ENCODE results near the gene TBC1D22A. TPM values are rescaled to one million over a fixed set of nuclear protein-coding genes. Genes with fewer than 3 reads are reported as not detected.

TBC1D22A gene
- total and polyA plus RNA-seq, 2 donors (not counting 3 experiments of a cell fraction or from before 2014, with no cell fraction given), result 26.1 to 32.4 TPM

DNA sequence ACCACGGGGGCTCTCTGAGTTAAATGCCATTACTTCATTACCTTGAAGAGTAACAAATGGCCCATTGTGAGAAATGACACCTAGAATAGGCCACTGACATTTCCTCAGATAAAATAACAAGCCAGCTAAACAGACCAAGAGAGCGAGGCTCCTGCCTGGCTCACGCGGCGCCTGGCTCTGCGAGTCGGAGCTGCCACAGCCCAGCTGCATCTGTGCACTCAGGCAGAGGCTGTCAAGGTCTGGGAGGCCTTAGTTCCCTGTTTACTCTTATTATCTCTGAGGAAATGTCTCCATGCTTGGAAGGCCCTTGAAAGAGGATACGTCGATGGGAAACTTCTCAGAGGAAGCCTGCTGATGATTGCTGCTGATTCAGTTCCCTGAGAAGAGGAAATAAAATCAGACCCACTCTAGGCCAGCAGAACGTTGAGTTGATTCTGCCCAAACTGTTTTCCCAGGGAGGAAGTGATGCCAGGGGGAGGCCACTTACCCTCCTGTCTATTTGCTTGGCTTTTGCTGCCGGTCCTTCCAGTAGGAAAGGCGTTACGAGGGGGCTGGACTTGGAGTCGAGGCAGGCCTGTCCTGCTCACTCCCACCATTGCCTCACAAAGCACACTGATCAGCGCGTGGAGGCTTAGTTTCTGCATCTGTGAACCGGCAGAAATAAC is 208.8 kb downstream of the TBC1D22A start:
- TF ChIP-seq GATA2 (IDR thresholded peaks at IDR 0.05; ENCODE audit: insufficient read depth, insufficient read length, low read depth, low read length) (peak; percentile 74), POLR2A (IDR thresholded peaks at IDR 0.05; ENCODE audit: low read depth, low read length) (no peak), JUN (IDR thresholded peaks at IDR 0.05; ENCODE audit: borderline replicate concordance, insufficient read depth, insufficient read length, low read depth) (peak; percentile 4), FOS (IDR thresholded peaks at IDR 0.05; ENCODE audit: borderline replicate concordance, insufficient read depth, low read length) (peak; percentile 38), POLR2AphosphoS5 (IDR thresholded peaks at IDR 0.05; ENCODE audit: insufficient read depth, low read depth, low read length) (peak; percentile 39), MAX (IDR thresholded peaks at IDR 0.05; ENCODE audit: insufficient read depth, insufficient read length) (no peak), MYC (IDR thresholded peaks at IDR 0.05; ENCODE audit: low read depth, low read length) (no peak)
- TF ChIP-seq, protein P1, sequence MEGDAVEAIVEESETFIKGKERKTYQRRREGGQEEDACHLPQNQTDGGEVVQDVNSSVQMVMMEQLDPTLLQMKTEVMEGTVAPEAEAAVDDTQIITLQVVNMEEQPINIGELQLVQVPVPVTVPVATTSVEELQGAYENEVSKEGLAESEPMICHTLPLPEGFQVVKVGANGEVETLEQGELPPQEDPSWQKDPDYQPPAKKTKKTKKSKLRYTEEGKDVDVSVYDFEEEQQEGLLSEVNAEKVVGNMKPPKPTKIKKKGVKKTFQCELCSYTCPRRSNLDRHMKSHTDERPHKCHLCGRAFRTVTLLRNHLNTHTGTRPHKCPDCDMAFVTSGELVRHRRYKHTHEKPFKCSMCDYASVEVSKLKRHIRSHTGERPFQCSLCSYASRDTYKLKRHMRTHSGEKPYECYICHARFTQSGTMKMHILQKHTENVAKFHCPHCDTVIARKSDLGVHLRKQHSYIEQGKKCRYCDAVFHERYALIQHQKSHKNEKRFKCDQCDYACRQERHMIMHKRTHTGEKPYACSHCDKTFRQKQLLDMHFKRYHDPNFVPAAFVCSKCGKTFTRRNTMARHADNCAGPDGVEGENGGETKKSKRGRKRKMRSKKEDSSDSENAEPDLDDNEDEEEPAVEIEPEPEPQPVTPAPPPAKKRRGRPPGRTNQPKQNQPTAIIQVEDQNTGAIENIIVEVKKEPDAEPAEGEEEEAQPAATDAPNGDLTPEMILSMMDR (IDR thresholded peaks at IDR 0.05; ENCODE audit: extremely low read depth in 1 of 2, insufficient read depth in 1 of 2, low read depth in 1 of 2, low read length in 2 of 2), result no peak
- dilution Hi-C loops (cut with MboI; ENCODE audit: extremely low pct_ligation_motif_present, low sequenced_read_pairs) (no loop called here), intact Hi-C loops (cut with micrococcal nuclease) (loop anchor here (1.0 kb wide), 2 partner anchors 14 to 29 kb away; no protein-coding TSS in a partner anchor)
- Histone ChIP-seq H3K9me3 (replicated peaks; ENCODE audit: control insufficient read depth, insufficient read depth, low read length) (no peaks in the 10 kb centered on the region), H3K27ac (ENCODE audit: insufficient read depth, low read depth, low read length) (peak overlapping the region; percentile 81), H3K27me3 (ENCODE audit: control insufficient read depth in 2 of 2, insufficient read depth in 2 of 2, low read length in 2 of 2) (no peaks in the 10 kb centered on the region), H4K20me1 (replicated peaks; ENCODE audit: control insufficient read depth, extremely low read depth, insufficient read depth, low read length) (no peaks in the 10 kb centered on the region), H3K4me3 (replicated peaks in 1 of 3; ENCODE audit: insufficient read depth in 1 of 3, low read depth in 1 of 3, low read length in 3 of 3) (no peak overlapping the region), H3K4me1 (ENCODE audit: control insufficient read depth, extremely low read depth, insufficient read depth, low read length) (peaks cover 20% of the 10 kb centered on the region), H3K4me2 (ENCODE audit: insufficient read depth, low read length) (peak overlapping the region; percentile 18), H3K79me2 (ENCODE audit: control insufficient read depth, insufficient read depth, low read length) (no peaks in the 10 kb centered on the region), H2AFZ (ENCODE audit: low read depth, low read length) (peak overlapping the region; percentile 45), H3K9me1 (replicated peaks; ENCODE audit: control insufficient read depth, extremely low read depth, insufficient read depth, low read length) (no peaks in the 10 kb centered on the region), H3K36me3 (ENCODE audit: control insufficient read depth in 2 of 2, extremely low read depth in 1 of 2, insufficient read depth in 2 of 2, low read length in 2 of 2) (peaks cover 0 to 7% of the 10 kb centered on the region in 2 experiments), H3K9ac (replicated peaks; ENCODE audit: extremely low read depth, insufficient read depth, low read length) (peak overlapping the region; percentile 60)
- ChIA-PET CTCF (interaction anchor here (1.0 to 1.3 kb wide), 2 partner anchors 25 to 126 kb away, joined by 3 read pairs; no protein-coding TSS in a partner anchor), POLR2A (no interaction called here)
- DNase-seq (ENCODE audit: low read depth, low spot score) (peak; percentile 98), FAIRE-seq (peak; percentile 99)
- BruUV-seq (replicated peaks), result no TSS peak
